ENCODE results near the gene PSME2.

Gene PSME2

DNA sequence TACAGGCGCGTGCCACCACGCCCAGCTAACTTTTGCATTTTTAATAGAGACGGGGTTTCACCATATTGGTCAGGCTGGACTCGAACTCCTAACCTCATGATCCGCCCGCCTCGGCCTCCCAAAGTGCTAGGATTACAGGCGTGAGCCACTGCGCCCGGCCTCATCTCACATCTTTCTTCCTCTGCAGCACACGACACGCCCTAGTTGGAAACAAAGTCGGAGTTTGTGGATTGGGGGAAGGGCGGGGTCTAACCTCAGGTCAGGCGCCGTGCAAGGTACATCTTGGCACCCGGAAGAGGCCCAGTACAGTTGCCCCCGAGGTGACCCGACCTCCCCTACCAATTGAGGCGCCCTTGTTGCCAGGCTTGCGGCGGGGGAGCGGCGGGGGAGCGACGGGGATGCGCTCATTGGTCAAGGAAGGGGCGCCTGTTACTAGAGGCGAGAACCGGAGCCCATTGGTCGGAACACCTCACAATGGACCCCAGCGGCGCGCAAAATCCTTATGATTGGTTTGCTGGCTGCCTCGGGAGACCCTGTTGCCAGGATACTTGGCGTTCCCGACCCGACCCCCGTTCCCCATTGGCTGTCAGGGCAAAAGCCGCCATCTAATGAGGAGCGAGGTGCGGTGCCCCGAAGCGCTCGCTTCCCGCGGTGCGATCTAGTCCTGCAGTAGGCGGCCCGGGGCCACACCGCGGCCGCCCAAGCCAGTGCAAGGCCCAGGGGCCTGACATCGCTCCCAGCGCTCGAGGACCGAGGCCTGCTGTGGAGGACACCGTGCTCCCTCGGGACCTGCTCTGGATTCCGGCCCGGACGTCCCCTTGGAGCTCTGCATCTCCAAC is 25.2 kb upstream of the PSME2 start, which contains the start of gene REC8:
Gene REC8 (plus strand): TSS at position 659 of the 839 bp plus-strand sequence. CDS start 473 bp downstream, outside the sequence.
- no peaks in the 10 kb centered on the region for H3K27me3 Mint-ChIP-seq (ENCODE audit: low read depth)
- peaks cover 36% of the 10 kb centered on the region for H3K36me3 Mint-ChIP-seq (ENCODE audit: low read depth)
- no peaks in the 10 kb centered on the region for H3K4me1 Mint-ChIP-seq
- no peaks in the 10 kb centered on the region for H3K9me3 Mint-ChIP-seq
- peak within 1 kb of the TSS; percentile 89 for H3K4me3 Mint-ChIP-seq
- TF ChIP-seq, protein P1, sequence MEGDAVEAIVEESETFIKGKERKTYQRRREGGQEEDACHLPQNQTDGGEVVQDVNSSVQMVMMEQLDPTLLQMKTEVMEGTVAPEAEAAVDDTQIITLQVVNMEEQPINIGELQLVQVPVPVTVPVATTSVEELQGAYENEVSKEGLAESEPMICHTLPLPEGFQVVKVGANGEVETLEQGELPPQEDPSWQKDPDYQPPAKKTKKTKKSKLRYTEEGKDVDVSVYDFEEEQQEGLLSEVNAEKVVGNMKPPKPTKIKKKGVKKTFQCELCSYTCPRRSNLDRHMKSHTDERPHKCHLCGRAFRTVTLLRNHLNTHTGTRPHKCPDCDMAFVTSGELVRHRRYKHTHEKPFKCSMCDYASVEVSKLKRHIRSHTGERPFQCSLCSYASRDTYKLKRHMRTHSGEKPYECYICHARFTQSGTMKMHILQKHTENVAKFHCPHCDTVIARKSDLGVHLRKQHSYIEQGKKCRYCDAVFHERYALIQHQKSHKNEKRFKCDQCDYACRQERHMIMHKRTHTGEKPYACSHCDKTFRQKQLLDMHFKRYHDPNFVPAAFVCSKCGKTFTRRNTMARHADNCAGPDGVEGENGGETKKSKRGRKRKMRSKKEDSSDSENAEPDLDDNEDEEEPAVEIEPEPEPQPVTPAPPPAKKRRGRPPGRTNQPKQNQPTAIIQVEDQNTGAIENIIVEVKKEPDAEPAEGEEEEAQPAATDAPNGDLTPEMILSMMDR (IDR thresholded peaks at IDR 0.05; ENCODE audit: unreplicated experiment in 3 of 3), result no peak
- peak within 1 kb of the TSS; percentile 68 to 95 (median 91) for H3K27ac Mint-ChIP-seq

DNA sequence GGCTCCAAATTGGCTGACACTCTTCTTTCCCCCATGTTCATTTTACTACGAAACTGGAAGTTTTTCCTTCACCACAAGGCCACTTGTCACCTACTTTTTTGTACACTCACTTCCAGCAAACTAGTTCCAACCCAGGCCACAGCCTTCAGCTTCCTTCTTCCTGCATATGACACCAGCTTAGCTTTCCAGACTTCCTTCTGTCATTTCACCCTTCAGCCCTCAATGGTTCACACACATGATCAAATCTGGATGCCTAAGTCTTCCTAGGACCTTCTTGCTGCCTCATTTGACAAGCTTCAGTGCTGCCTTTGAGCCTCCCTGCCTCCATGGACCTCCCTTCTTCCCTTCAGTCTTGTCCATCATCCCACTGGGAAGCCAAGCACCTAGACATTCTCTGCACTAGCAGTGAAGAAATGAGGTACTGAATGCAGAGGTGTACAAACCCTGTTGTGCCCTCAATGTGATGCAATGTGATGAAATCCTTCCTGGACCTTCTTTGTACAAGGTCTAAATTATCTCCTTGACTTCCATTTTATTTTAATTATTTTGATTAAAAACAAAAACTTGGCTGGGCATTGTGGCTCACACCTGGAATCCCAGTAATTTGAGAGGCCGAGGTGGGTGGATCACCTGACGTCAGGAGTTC is 21.2 kb upstream of the PSME2 start:
- Mint-ChIP-seq H3K27ac (no peak overlapping the region), H3K36me3 (ENCODE audit: low read depth) (peaks cover 46% of the 10 kb centered on the region), H3K27me3 (ENCODE audit: low read depth) (no peaks in the 10 kb centered on the region), H3K4me3 (no peak overlapping the region), H3K9me3 (no peaks in the 10 kb centered on the region), H3K4me1 (no peaks in the 10 kb centered on the region)
- TF ChIP-seq, protein P1 (IDR thresholded peaks at IDR 0.05; ENCODE audit: unreplicated experiment in 3 of 3), result no peak

DNA sequence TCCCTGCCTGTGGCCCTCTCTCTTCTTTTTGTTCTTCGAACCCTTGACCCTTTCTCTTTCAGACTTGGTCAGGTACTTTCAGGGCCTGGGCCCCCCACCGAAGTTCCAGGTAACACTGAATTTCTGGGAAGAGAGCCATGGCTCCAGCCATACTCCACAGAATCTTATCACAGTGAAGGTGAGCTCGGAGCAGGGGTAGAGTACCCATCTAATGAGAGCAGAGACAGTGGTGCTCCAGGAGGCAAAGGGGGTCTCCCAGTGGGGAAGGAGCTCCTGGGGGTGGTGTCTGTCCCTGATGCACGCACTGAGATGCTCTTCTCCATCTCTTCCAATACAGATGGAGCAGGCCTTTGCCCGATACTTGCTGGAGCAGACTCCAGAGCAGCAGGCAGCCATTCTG is 19.4 kb upstream of the PSME2 start:
- Mint-ChIP-seq H3K9me3 (no peaks in the 10 kb centered on the region), H3K4me3 (no peak overlapping the region), H3K36me3 (ENCODE audit: low read depth) (peaks cover 55% of the 10 kb centered on the region), H3K4me1 (peaks cover 15% of the 10 kb centered on the region), H3K27me3 (ENCODE audit: low read depth) (no peaks in the 10 kb centered on the region), H3K27ac (no peak overlapping the region)
- TF ChIP-seq, protein P1 (IDR thresholded peaks at IDR 0.05; ENCODE audit: unreplicated experiment in 3 of 3), result no peak

DNA sequence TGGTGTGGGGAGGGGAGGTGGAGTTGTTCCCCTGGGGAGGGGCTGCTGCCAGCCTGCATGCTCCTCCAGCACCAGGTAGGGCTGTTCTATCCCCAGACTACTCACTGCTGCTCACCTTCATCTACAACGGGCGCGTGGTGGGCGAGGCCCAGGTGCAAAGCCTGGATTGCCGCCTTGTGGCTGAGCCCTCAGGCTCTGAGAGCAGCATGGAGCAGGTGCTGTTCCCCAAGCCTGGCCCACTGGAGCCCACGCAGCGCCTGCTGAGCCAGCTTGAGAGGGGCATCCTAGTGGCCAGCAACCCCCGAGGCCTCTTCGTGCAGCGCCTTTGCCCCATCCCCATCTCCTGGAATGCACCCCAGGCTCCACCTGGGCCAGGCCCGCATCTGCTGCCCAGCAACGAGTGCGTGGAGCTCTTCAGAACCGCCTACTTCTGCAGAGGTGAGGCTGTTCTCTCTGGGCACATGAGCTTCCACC is 18.1 kb upstream of the PSME2 start:
- peaks cover 57% of the 10 kb centered on the region for H3K36me3 Mint-ChIP-seq (ENCODE audit: low read depth)
- H3K4me1 Mint-ChIP-seq, result peaks cover 16% of the 10 kb centered on the region
- no peak overlapping the region for H3K4me3 Mint-ChIP-seq
- TF ChIP-seq, protein P1 (IDR thresholded peaks at IDR 0.05; ENCODE audit: unreplicated experiment in 3 of 3), result no peak
- H3K27ac Mint-ChIP-seq, result no peak overlapping the region
- H3K27me3 Mint-ChIP-seq (ENCODE audit: low read depth), result no peaks in the 10 kb centered on the region
- H3K9me3 Mint-ChIP-seq, result no peaks in the 10 kb centered on the region

DNA sequence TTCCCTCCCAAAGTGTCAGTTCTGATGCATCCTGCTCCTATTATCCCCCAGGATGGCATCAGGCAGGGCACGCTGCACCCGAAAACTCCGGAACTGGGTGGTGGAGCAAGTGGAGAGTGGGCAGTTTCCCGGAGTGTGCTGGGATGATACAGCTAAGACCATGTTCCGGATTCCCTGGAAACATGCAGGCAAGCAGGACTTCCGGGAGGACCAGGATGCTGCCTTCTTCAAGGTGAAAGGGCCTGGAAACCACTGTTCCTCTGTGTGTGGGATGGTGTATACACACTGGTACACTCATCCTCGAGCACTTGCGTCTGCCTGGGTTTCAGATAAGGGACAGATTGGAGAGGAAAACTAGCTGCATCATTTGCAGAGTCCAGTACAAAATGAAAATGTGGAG is 15.7 kb upstream of the PSME2 start:
- H3K27me3 Mint-ChIP-seq (ENCODE audit: low read depth), result no peaks in the 10 kb centered on the region
- peaks cover 16% of the 10 kb centered on the region for H3K4me1 Mint-ChIP-seq
- peaks cover 60% of the 10 kb centered on the region for H3K36me3 Mint-ChIP-seq (ENCODE audit: low read depth)
- peak overlapping the region; percentile 90 to 96 (median 96) for H3K27ac Mint-ChIP-seq
- H3K4me3 Mint-ChIP-seq, result peak overlapping the region; percentile 91 to 96 (median 93)
- no peaks in the 10 kb centered on the region for H3K9me3 Mint-ChIP-seq
- TF ChIP-seq, protein P1 (IDR thresholded peaks at IDR 0.05; ENCODE audit: unreplicated experiment in 3 of 3), result no peak
